ENCODE results near the gene TMEM63A.

- TF ChIP-seq, protein P1, sequence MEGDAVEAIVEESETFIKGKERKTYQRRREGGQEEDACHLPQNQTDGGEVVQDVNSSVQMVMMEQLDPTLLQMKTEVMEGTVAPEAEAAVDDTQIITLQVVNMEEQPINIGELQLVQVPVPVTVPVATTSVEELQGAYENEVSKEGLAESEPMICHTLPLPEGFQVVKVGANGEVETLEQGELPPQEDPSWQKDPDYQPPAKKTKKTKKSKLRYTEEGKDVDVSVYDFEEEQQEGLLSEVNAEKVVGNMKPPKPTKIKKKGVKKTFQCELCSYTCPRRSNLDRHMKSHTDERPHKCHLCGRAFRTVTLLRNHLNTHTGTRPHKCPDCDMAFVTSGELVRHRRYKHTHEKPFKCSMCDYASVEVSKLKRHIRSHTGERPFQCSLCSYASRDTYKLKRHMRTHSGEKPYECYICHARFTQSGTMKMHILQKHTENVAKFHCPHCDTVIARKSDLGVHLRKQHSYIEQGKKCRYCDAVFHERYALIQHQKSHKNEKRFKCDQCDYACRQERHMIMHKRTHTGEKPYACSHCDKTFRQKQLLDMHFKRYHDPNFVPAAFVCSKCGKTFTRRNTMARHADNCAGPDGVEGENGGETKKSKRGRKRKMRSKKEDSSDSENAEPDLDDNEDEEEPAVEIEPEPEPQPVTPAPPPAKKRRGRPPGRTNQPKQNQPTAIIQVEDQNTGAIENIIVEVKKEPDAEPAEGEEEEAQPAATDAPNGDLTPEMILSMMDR (optimal IDR thresholded peaks at IDR 0.05 in 1 of 3, IDR thresholded peaks at IDR 0.05 in 1 of 3, conservative IDR thresholded peaks at IDR 0.05 in 1 of 3; ENCODE audit: extremely low read depth in 1 of 3, insufficient read depth in 2 of 3, low read length in 3 of 3): peak; percentile 35 to 63 (median 59)
- no peak for TF ChIP-seq EZH2 (IDR thresholded peaks at IDR 0.05; ENCODE audit: low read length)
Measured at GRCh38 chr1:225877580-225877979, 4.6 kb downstream of the TMEM63A start.

All from keratinocyte (primary cell).